Skeletal muscle satellite cell (primary cell): ENCODE measurements around the gene GALNT18.

Source experiments
- H3K27me3 ChIP-seq: 2 replicates; pipeline ENCODE4 v1.7.0; 2013; ENCODE audit warnings: low read length; ENCODE audit not compliant: control insufficient read depth, insufficient read depth
- H3K36me3 ChIP-seq: 2 replicates; pipeline ENCODE4 v1.7.0; 2013; ENCODE audit warnings: mild to moderate bottlenecking, control low read depth, low read length; ENCODE audit not compliant: insufficient read depth
- H3K4me1 ChIP-seq: 2 replicates; pipeline ENCODE4 v1.7.0; 2013; ENCODE audit warnings: low read length; ENCODE audit not compliant: control insufficient read depth, insufficient read depth
- H3K4me2 ChIP-seq: 2 replicates; pipeline ENCODE4 v1.7.0; 2013; ENCODE audit warnings: mild to moderate bottlenecking, low read length
- H3K4me3 ChIP-seq: 2 replicates; pipeline ENCODE4 v1.7.0; 2013; ENCODE audit warnings: low read length
- H3K9ac ChIP-seq: 2 replicates; pipeline ENCODE4 v1.7.0; 2013; ENCODE audit warnings: mild to moderate bottlenecking, low read depth, low read length, moderate library complexity
- H3K9me3 ChIP-seq: replicated peaks from 2 replicates; pipeline ENCODE4 v1.7.0; 2013; ENCODE audit warnings: mild to moderate bottlenecking, control low read depth, low read length

The GALNT18 gene

DNA sequence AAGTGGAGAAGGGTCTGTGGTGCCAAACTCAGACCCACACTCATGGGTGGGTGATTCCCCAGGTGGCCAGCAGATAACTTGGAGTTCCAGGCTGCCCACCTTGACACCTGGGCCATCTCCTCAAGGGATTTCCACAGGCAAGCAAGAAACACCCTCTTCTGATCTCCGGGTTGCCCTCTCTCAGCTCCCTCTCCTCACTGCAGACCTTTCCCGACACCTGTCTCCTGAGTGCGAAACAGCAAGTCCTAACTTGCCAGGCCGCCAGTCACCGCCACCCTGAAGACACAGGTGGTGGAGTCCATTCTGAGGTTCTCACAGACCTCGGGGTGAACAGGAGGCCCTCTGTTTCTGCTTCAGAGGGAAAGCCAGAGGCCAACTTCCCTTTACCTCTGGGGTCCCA, 16.6 kb downstream of the GALNT18 start:
- H3K9ac ChIP-seq = no peak overlapping the region
- H3K27me3 ChIP-seq = peaks cover 34% of the 10 kb centered on the region
- H3K9me3 ChIP-seq = no peaks in the 10 kb centered on the region
- no peaks in the 10 kb centered on the region for H3K36me3 ChIP-seq
- H3K4me2 ChIP-seq = no peak overlapping the region
- peaks cover 15% of the 10 kb centered on the region for H3K4me1 ChIP-seq
- H3K4me3 ChIP-seq = no peak overlapping the region

DNA sequence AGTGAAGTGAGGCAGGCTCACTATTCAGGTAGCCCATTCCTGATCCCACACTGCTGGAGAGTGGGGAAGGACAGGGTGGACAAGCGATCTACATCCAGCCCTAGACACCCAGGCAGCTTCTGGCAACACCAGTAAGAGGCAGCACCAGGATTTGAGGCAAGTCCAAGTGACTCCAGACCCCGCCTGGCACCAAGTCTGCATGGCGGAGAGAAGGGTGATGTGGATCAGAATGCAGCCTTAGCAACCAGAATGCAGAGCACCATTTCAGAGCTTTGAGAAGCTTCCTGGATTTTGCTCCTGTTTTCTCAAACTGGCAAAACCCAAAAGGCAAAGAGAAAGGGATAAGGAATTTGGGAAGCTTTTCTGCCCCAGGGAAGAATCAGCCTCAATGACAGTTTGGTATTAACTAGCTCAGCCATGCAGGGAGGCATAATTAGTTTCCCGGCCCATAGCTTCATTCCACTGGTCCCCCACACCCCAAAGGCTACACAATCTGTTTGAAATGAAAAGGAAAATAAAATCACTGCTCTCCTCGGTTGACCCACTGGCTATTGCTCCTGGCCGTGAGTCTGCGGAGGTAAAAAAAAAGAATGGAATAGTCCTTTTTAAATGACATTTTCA, 17.3 kb downstream of the GALNT18 start:
- H3K4me1 ChIP-seq = peaks cover 15% of the 10 kb centered on the region
- H3K4me2 ChIP-seq = no peak overlapping the region
- H3K9ac ChIP-seq = no peak overlapping the region
- no peaks in the 10 kb centered on the region for H3K36me3 ChIP-seq
- peaks cover 30% of the 10 kb centered on the region for H3K27me3 ChIP-seq
- no peaks in the 10 kb centered on the region for H3K9me3 ChIP-seq
- H3K4me3 ChIP-seq = no peak overlapping the region

DNA sequence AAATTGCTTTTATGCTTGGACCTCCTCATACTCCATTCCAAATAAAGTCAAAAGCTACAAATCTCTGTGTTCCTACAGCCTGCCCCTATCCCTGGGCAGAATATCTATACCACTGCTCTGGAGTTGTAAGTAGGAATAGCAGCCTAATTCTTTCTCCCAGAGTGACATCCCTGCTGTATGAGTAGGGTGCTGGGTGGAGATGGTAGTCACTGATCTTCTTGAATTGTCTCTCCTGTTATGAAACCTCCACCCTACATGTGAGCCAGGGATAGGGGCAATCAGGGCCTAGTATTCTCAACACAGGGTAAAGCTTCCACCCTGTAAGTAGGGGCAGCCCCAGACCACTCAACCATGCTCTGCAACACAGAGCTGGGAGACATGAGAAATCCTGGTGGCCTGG, 19.8 kb downstream of the GALNT18 start:
- no peaks in the 10 kb centered on the region for H3K4me1 ChIP-seq
- H3K27me3 ChIP-seq = peaks cover 23% of the 10 kb centered on the region
- no peaks in the 10 kb centered on the region for H3K36me3 ChIP-seq
- no peak overlapping the region for H3K9ac ChIP-seq
- no peak overlapping the region for H3K4me3 ChIP-seq
- no peaks in the 10 kb centered on the region for H3K9me3 ChIP-seq
- no peak overlapping the region for H3K4me2 ChIP-seq

DNA sequence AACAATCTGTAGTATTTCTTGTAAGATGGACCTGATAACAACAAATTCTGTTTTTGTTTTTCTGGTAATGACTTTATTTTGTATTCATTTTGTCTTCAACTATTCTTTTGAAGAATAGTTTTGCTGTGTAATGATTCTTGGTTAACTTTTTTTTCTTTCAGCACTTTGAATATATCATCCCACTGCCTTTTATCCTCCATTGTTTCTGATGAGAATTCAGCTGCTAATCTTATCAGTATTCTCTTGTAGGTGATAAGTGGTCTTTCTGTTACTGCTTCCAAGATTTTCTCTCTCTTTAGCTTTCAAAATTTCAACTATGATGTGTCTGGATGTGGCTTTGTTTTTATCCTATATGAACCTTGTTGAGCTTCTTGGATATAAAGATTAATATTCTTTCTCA, 21.5 kb downstream of the GALNT18 start:
- no peak overlapping the region for H3K9ac ChIP-seq
- H3K36me3 ChIP-seq = no peaks in the 10 kb centered on the region
- peaks cover 7% of the 10 kb centered on the region for H3K27me3 ChIP-seq
- H3K4me3 ChIP-seq = no peak overlapping the region
- no peak overlapping the region for H3K4me2 ChIP-seq
- no peaks in the 10 kb centered on the region for H3K9me3 ChIP-seq
- no peaks in the 10 kb centered on the region for H3K4me1 ChIP-seq

DNA sequence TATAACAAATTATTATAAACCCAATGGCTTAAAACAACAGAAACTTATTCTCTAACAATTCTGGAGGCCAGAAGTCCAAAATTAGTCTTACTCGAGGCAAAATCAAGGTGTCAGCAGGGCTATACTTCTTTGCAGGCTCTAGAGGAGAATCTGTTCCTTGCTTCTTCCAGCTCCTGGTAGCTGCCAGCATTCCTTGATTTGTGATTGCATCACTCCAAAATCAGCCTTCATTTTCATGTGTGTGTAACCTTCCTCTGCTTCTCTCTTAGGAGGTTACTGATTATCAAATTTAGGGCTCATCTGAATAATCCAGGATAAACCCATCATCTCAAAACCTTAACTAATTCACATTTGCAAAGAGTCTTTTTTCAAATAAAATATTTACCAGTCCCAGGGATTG, 23.6 kb downstream of the GALNT18 start:
- H3K27me3 ChIP-seq = peaks cover 3% of the 10 kb centered on the region
- no peak overlapping the region for H3K4me3 ChIP-seq
- H3K36me3 ChIP-seq = no peaks in the 10 kb centered on the region
- no peaks in the 10 kb centered on the region for H3K4me1 ChIP-seq
- H3K4me2 ChIP-seq = no peak overlapping the region
- no peaks in the 10 kb centered on the region for H3K9me3 ChIP-seq
- H3K9ac ChIP-seq = no peak overlapping the region

DNA sequence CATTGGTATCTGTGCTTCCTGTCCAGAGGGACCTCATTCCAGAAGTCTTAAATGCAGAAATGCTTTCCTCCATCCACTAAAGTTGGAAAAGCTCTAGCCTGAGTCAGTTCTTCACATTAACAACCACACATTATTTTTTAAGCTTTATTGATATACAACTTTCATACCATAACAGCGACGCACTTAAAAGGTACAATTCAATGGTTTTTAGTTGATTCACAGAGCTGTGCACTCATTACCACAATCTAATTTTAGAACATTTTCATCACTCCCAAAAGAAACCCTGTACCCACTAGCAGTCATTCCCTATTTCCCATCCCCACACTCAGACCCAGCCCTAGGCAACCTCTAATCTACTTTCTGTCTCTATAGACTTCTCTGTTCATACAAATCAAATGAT, 27.6 kb downstream of the GALNT18 start:
- Histone ChIP-seq H3K36me3 (no peaks in the 10 kb centered on the region), H3K4me1 (no peaks in the 10 kb centered on the region), H3K4me3 (no peak overlapping the region), H3K27me3 (no peaks in the 10 kb centered on the region), H3K9ac (no peak overlapping the region), H3K4me2 (no peak overlapping the region), H3K9me3 (no peaks in the 10 kb centered on the region)

DNA sequence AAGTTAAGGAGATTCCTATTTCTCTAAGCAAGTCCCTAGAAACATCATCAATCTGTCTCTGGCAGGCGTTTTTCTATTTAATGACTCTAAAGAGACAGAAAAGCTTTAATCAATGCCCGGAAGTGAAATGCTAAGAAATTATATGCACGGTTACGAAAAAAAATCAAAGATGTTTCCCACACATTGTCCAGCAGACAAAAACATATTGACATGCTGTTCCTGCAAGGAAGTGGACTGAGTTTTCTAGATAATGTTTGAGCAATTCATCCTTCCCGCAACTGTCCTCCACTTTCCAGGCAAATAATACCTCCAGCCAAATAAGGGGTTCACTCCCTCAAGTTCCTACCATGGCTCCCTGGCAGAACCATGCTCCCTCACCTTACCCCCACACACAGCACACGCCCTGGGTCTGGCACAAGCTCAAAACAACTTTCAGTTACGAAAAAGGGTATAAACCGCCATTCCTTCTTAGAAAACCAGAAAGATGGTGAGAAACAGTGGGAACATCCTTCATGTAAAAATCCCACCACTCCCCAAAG, 29.6 kb downstream of the GALNT18 start:
- H3K9me3 ChIP-seq = no peaks in the 10 kb centered on the region
- H3K9ac ChIP-seq = no peak overlapping the region
- H3K4me3 ChIP-seq = no peak overlapping the region
- no peaks in the 10 kb centered on the region for H3K4me1 ChIP-seq
- no peak overlapping the region for H3K4me2 ChIP-seq
- no peaks in the 10 kb centered on the region for H3K36me3 ChIP-seq
- H3K27me3 ChIP-seq = peaks cover 9% of the 10 kb centered on the region

DNA sequence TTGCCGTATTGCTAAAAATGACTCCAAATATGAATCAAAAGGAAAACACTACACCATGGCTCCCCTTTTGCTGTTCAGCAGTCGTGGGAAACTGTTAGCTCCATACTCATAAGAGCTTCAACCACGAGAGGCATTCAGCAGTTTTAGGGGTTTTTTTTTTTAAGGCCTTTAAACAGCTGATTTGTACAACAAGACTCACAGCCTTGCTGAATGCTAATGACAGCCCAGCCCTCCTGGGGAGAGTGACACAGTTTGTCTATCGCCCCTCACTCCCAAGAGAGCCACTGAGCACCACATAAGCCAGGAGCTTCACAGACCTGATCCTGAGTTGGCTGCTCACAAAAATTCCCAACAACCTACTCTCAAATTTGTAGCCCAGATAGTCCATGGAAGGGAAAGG, 32.4 kb downstream of the GALNT18 start:
- Histone ChIP-seq H3K4me3 (no peak overlapping the region), H3K4me2 (no peak overlapping the region), H3K36me3 (no peaks in the 10 kb centered on the region), H3K9ac (no peak overlapping the region), H3K4me1 (peaks cover 3% of the 10 kb centered on the region), H3K9me3 (no peaks in the 10 kb centered on the region), H3K27me3 (peaks cover 9% of the 10 kb centered on the region)

DNA sequence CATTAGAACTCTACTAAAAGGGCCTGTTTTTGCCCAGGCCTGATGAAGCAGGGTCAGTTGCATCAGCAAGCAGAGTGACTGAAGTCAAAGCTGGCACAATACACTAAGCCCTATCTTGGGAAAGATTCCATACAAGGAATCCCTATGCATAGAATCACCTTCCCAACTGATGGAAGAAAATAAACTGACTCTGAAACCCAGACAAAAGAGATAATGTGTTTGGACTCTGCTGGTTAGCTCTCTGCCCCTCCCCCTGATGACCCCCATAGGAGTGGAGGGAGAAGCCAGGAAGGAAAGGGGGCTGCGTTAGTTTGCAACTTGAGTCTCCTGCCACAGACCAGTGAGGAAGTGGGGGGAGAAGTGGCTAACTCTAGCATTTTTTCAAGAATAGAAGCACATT, 32.9 kb downstream of the GALNT18 start:
- no peaks in the 10 kb centered on the region for H3K36me3 ChIP-seq
- H3K9ac ChIP-seq = no peak overlapping the region
- H3K27me3 ChIP-seq = peaks cover 9% of the 10 kb centered on the region
- no peak overlapping the region for H3K4me2 ChIP-seq
- H3K4me1 ChIP-seq = peaks cover 8% of the 10 kb centered on the region
- H3K4me3 ChIP-seq = no peak overlapping the region
- H3K9me3 ChIP-seq = no peaks in the 10 kb centered on the region

DNA sequence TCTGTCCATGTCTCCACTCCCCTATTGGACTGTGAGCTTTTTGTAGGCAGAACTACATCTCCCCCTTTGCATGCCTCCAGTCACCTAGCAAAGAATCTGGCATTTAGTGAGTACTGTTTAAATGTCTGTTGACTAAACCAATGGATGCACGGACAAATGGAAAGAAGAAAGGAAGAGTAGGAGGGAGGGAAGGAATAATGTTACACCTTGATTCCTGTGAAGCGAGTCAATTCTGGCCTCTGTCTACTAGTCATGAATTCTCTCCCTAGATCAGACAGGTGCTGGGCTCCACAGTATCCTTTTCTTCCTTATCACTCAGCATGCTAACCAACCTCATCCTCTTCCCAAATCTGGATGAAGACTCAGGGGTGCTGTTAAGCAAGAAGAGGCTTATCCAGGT, 33.6 kb downstream of the GALNT18 start:
- no peak overlapping the region for H3K4me3 ChIP-seq
- H3K9ac ChIP-seq = no peak overlapping the region
- peaks cover 9% of the 10 kb centered on the region for H3K27me3 ChIP-seq
- H3K4me2 ChIP-seq = no peak overlapping the region
- no peaks in the 10 kb centered on the region for H3K36me3 ChIP-seq
- H3K9me3 ChIP-seq = no peaks in the 10 kb centered on the region
- H3K4me1 ChIP-seq = peaks cover 9% of the 10 kb centered on the region

DNA sequence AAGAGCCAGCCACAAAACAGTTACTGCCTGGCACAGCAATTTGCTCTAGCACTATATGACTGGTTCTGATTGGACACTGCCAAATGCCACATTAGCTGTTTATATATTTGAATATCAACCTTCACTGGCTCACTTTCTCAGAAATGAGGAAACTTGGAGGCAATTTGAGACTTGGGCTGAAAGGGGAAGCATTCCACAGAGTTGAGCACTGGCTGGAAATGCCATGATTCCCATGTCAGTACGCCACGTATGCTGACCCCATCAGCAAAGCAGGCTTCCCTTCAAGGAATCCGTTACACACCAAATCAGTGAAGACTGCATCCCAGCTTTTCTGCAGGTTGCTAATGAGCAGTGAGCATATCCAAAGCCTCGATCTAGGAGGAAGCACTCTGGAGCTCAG, 34.7 kb downstream of the GALNT18 start:
- H3K4me1 ChIP-seq = peaks cover 9% of the 10 kb centered on the region
- no peaks in the 10 kb centered on the region for H3K9me3 ChIP-seq
- no peaks in the 10 kb centered on the region for H3K36me3 ChIP-seq
- no peak overlapping the region for H3K4me3 ChIP-seq
- H3K9ac ChIP-seq = no peak overlapping the region
- peaks cover 20% of the 10 kb centered on the region for H3K27me3 ChIP-seq
- H3K4me2 ChIP-seq = no peak overlapping the region

DNA sequence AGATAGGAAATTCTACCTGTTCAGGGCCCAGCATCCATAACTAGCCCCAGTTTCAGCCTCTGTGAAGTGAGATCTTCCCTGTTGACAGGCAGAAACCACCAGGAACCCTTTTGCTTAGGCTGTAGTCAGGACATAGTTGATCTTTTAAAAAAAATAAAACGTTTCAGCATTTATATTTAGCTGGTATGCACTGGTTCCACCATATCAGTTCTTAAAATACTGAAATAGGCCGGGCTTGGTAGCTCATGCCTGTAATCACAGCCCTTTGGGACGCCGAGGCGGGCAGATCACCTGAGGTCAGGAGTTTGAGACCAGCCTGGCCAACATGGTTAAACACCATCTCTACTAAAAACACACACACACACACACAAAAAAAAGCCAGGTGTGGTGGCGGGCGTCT, 35.3 kb downstream of the GALNT18 start:
- Histone ChIP-seq H3K27me3 (peaks cover 27% of the 10 kb centered on the region), H3K4me1 (peaks cover 9% of the 10 kb centered on the region), H3K9me3 (no peaks in the 10 kb centered on the region), H3K9ac (no peak overlapping the region), H3K36me3 (no peaks in the 10 kb centered on the region), H3K4me3 (no peak overlapping the region), H3K4me2 (no peak overlapping the region)
